Neuronal stem cell (in vitro differentiated cells): ENCODE results near the gene MEF2B.
"Not testable (repeated sequence)": the region's sequence is repeated elsewhere in the genome, so short reads cannot be mapped to it uniquely, and the experiment has no call there.

ENCODE experiments used
- DNase-seq: peaks from one replicate; pipeline ENCODE4 v3.0.0-alpha.2; 2013; ENCODE audit warnings: low spot score
- H2AFZ ChIP-seq: one replicate; pipeline ENCODE4 v1.6.1; 2013; ENCODE audit warnings: mild to moderate bottlenecking, low read length, inconsistent platforms
- H2AK5ac ChIP-seq: 2 replicates; pipeline ENCODE4 v1.6.1; 2013; ENCODE audit warnings: low read depth, mild to moderate bottlenecking, inconsistent platforms, low read length, moderate library complexity, mixed read lengths
- H2BK120ac ChIP-seq: 2 replicates; pipeline ENCODE4 v1.6.1; 2013; ENCODE audit warnings: low read depth, mild to moderate bottlenecking, inconsistent platforms, low read length, moderate library complexity, mixed read lengths
- H2BK12ac ChIP-seq: one replicate; pipeline ENCODE4 v1.6.1; 2013; ENCODE audit warnings: low read length, inconsistent platforms
- H2BK15ac ChIP-seq: 2 replicates; pipeline ENCODE4 v1.6.1; 2013; ENCODE audit warnings: mild to moderate bottlenecking, low read length, inconsistent platforms, mixed read lengths
- H2BK5ac ChIP-seq: one replicate; pipeline ENCODE4 v1.6.1; 2013; ENCODE audit warnings: inconsistent platforms, mild to moderate bottlenecking, low read length, moderate library complexity
- H3K14ac ChIP-seq: one replicate; pipeline ENCODE4 v1.6.1; 2013; ENCODE audit warnings: low read length, inconsistent platforms
- H3K18ac ChIP-seq: 2 replicates; pipeline ENCODE4 v1.6.1; 2013; ENCODE audit warnings: low read length, inconsistent platforms
- H3K23ac ChIP-seq: 2 replicates; pipeline ENCODE4 v1.6.1; 2013; ENCODE audit warnings: low read depth, mild to moderate bottlenecking, mixed read lengths, low read length, inconsistent platforms; ENCODE audit not compliant: poor library complexity
- H3K27ac ChIP-seq: replicated peaks from 3 replicates; pipeline ENCODE4 v1.5.1; 2013; ENCODE audit warnings: low read length, inconsistent platforms
- H3K27me3 ChIP-seq, 3 experiments: 2 replicates each; pipeline ENCODE4 v1.6.1; 2013; ENCODE audit warnings: low read length in 3 of 3, mild to moderate bottlenecking in 2 of 3, inconsistent platforms in 1 of 3, low read depth in 1 of 3, mixed read lengths in 1 of 3, moderate library complexity in 1 of 3; ENCODE audit not compliant: control insufficient read depth in 3 of 3, insufficient read depth in 3 of 3
- H3K36me3 ChIP-seq, 2 donors: replicated peaks in 1 of 2; 2 replicates each; pipeline ENCODE4 v1.6.1; 2013; ENCODE audit warnings: low read length in 2 of 2; ENCODE audit not compliant: control insufficient read depth in 2 of 2, insufficient read depth in 2 of 2
- H3K4ac ChIP-seq: 2 replicates; pipeline ENCODE4 v1.6.1; 2013; ENCODE audit warnings: inconsistent platforms, mild to moderate bottlenecking, low read length, moderate library complexity
- H3K4me1 ChIP-seq, 2 donors: 1 replicate in 1 of 2; 2 replicates in 1 of 2; pipeline ENCODE4 v1.6.1; 2013; ENCODE audit warnings: low read length in 2 of 2, low read depth in 1 of 2; ENCODE audit not compliant: control insufficient read depth in 2 of 2, insufficient read depth in 1 of 2
- H3K4me2 ChIP-seq: one replicate; pipeline ENCODE4 v1.6.1; 2013; ENCODE audit warnings: mild to moderate bottlenecking, low read length, inconsistent platforms; ENCODE audit not compliant: insufficient read depth, poor library complexity, severe bottlenecking
- H3K4me3 ChIP-seq, 2 donors: 2 replicates each; pipeline ENCODE4 v1.5.1; 2013; ENCODE audit warnings: low read length in 2 of 2, mild to moderate bottlenecking in 2 of 2, inconsistent platforms in 1 of 2, moderate library complexity in 1 of 2
- H3K79me1 ChIP-seq: one replicate; pipeline ENCODE4 v1.6.1; 2013; ENCODE audit warnings: low read depth, mild to moderate bottlenecking, inconsistent platforms, low read length, moderate library complexity
- H3K9ac ChIP-seq: one replicate; pipeline ENCODE4 v1.6.1; 2013; ENCODE audit warnings: mild to moderate bottlenecking, low read depth, low read length, inconsistent platforms; ENCODE audit not compliant: poor library complexity
- H3K9me3 ChIP-seq, 2 donors: replicated peaks in 1 of 2; 2 replicates each; pipeline versions ENCODE3 to v1.6.1; 2013; ENCODE audit warnings: low read length in 2 of 2, mild to moderate bottlenecking in 2 of 2, inconsistent platforms in 1 of 2, low read depth in 1 of 2, mixed read lengths in 1 of 2, moderate library complexity in 1 of 2; ENCODE audit not compliant: control insufficient read depth in 2 of 2, insufficient read depth in 1 of 2
- H4K8ac ChIP-seq: one replicate; pipeline ENCODE4 v1.6.1; 2013; ENCODE audit warnings: low read depth, mild to moderate bottlenecking, inconsistent platforms, low read length, moderate library complexity
- H4K91ac ChIP-seq: one replicate; pipeline ENCODE4 v1.6.1; 2013; ENCODE audit warnings: low read length, low read depth, mild to moderate bottlenecking, inconsistent platforms; ENCODE audit not compliant: poor library complexity
- WGBS, 2 donors: extraction: QIAGEN DNeasy Blood & Tissue Kit; methylation state at CpG; one replicate each; pipeline ENCODE4 v1.1.7; 2013; ENCODE audit warnings: missing lambda C conversion rate in 2 of 2, mixed read lengths in 1 of 2; ENCODE audit not compliant: insufficient read length in 2 of 2, insufficient replicate concordance in 1 of 2; ENCODE audit errors: extremely low coverage in 2 of 2; 5-methylcytosine and 5-hydroxymethylcytosine counted together

Gene MEF2B

GRCh38 chr19:19139876-19140229, 30.2 kb downstream of the MEF2B start:
- no peak overlapping the region for H3K9ac ChIP-seq
- H2AK5ac ChIP-seq = peak overlapping the region; percentile 73
- H2BK120ac ChIP-seq = no peak overlapping the region
- no peak overlapping the region for H3K4me2 ChIP-seq
- H3K4ac ChIP-seq = no peak overlapping the region
- H3K18ac ChIP-seq = no peak overlapping the region
- peaks cover 0 to 4% (median 0%) of the 10 kb centered on the region in 3 experiments for H3K27me3 ChIP-seq
- no peak for DNase-seq
- H2AFZ ChIP-seq = no peak overlapping the region
- no peak overlapping the region for H3K23ac ChIP-seq
- H3K79me1 ChIP-seq = no peaks in the 10 kb centered on the region
- no peak overlapping the region for H2BK15ac ChIP-seq
- H3K4me1 ChIP-seq = peaks cover 5 to 6% of the 10 kb centered on the region in 2 donors
- no peak overlapping the region for H3K27ac ChIP-seq
- H4K8ac ChIP-seq = no peak overlapping the region
- H3K4me3 ChIP-seq = peak overlapping the region in 1 of 2 donors; percentile 57
- peaks cover 0 to 4% of the 10 kb centered on the region in 2 donors for H3K9me3 ChIP-seq
- H2BK12ac ChIP-seq = no peak overlapping the region
- H3K36me3 ChIP-seq = no peaks in the 10 kb centered on the region
- no peak overlapping the region for H2BK5ac ChIP-seq
- no CpG with 5 or more reads among the region's 5 CpGs for WGBS, 2 donors
- H4K91ac ChIP-seq = no peak overlapping the region
- H3K14ac ChIP-seq = no peak overlapping the region

DNA sequence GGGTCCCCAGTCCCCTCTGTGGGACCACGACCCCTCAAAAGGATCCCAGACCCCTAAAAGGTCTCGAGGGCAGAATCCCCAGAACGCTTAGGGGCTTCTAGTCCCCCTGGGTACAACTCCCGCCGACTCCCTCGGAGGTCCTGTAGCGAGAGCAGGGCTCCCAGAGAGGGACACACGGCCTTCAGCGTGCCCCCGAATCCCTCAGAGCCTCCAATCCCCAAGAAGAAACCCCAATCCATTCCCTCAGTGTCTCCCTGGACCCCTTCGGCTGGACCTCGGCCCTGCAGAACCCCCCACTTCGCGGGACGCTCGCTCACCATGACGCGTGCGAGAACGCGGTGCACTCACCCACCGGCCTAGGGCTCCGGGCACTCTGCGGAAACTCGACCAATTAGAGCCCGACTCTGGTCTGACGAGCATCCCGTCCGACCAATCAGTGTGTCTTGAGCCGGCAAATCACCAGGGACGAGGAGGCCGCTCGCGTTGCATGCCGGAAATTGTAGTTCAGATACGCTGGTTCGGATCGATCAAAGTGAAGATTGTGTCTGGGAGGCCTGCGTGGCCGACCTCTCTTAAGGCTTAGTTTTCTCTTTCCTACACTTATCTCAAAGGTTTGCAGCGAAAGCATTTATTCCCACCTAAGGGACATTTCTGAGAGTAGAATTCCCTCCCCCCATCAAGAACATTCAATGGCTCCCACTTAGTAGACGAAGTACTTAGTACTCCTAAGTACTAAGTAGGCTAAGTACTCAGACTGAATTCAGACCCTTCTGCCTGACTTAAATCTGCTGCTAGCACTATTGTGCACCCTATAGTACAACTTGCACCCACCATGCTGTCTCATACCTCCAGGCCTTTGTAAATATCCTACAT, 31.7 kb downstream of the MEF2B start, which contains the start of gene TMEM161A:
Gene TMEM161A, minus strand, starts transcription at position 370 of the 873 bp plus-strand sequence. Its CDS starts 50 bp downstream, at position 320.
- Histone ChIP-seq H4K8ac (no peak within 1 kb of the TSS), H3K4me2 (peak within 1 kb of the TSS; percentile 90), H2AK5ac (peak within 1 kb of the TSS; percentile 76), H3K27me3 (peaks cover 0 to 4% (median 0%) of the 10 kb centered on the region in 3 experiments), H3K27ac (no peak within 1 kb of the TSS), H2AFZ (peak within 1 kb of the TSS; percentile 94), H3K9ac (peak within 1 kb of the TSS; percentile 76), H4K91ac (no peak within 1 kb of the TSS), H3K79me1 (no peaks in the 10 kb centered on the region), H3K23ac (peak within 1 kb of the TSS; percentile 76), H2BK15ac (no peak within 1 kb of the TSS), H3K18ac (peak within 1 kb of the TSS; percentile 97), H3K4ac (no peak within 1 kb of the TSS), H3K36me3 (peaks cover 0 to 2% of the 10 kb centered on the region in 2 donors), H3K14ac (peak within 1 kb of the TSS; percentile 26), H3K4me3 (peak within 1 kb of the TSS; percentile 75 to 85), H2BK5ac (peak within 1 kb of the TSS; percentile 22), H2BK120ac (no peak within 1 kb of the TSS), H2BK12ac (no peak within 1 kb of the TSS), H3K9me3 (peaks cover 0 to 5% of the 10 kb centered on the region in 2 donors), H3K4me1 (peaks cover 5 to 8% of the 10 kb centered on the region in 2 donors)
- DNase-seq = peak; percentile 97
- no CpG with 5 or more reads among the region's 42 CpGs for WGBS, 2 donors

GRCh38 chr19:19137556-19138108, 32.4 kb downstream of the MEF2B start:
- Histone ChIP-seq H3K27me3 (peaks cover 0 to 4% (median 0%) of the 10 kb centered on the region in 3 experiments), H2BK12ac (no peak overlapping the region), H4K8ac (no peak overlapping the region), H2BK15ac (no peak overlapping the region), H2AFZ (peak overlapping the region; percentile 94), H3K4me1 (peaks cover 5 to 8% of the 10 kb centered on the region in 2 donors), H3K36me3 (peaks cover 2% of the 10 kb centered on the region in 2 donors), H3K23ac (peak overlapping the region; percentile 47), H3K9me3 (peaks cover 0 to 7% of the 10 kb centered on the region in 2 donors), H3K79me1 (no peaks in the 10 kb centered on the region), H3K14ac (peak overlapping the region; percentile 26), H3K4me2 (peak overlapping the region; percentile 90), H2BK5ac (no peak overlapping the region), H4K91ac (no peak overlapping the region), H3K4ac (no peak overlapping the region), H3K4me3 (peak overlapping the region; percentile 75 to 85), H3K9ac (peak overlapping the region; percentile 76), H2BK120ac (no peak overlapping the region), H3K18ac (peak overlapping the region; percentile 97), H3K27ac (no peak overlapping the region), H2AK5ac (peak overlapping the region; percentile 76)
- no peak for DNase-seq
- WGBS, 2 donors = no CpG with 5 or more reads among the region's 25 CpGs

GRCh38 chr19:19135713-19136112, 34.4 kb downstream of the MEF2B start:
- H2BK15ac ChIP-seq, H3K79me1 ChIP-seq, H3K18ac ChIP-seq, H3K4ac ChIP-seq, H4K8ac ChIP-seq, H3K23ac ChIP-seq, H3K4me1 ChIP-seq, H2BK5ac ChIP-seq, H3K27ac ChIP-seq, H3K4me3 ChIP-seq, H3K9ac ChIP-seq, H3K14ac ChIP-seq, H2BK120ac ChIP-seq, H3K36me3 ChIP-seq, H2BK12ac ChIP-seq, H2AFZ ChIP-seq, H4K91ac ChIP-seq, DNase-seq, H2AK5ac ChIP-seq, H3K4me2 ChIP-seq, H3K27me3 ChIP-seq: not testable (repeated sequence)
- no CpG with 5 or more reads among the region's 6 CpGs for WGBS, 2 donors
- H3K9me3 ChIP-seq = peaks cover 0 to 14% of the 10 kb centered on the region in 2 donors
